ENCODE data around the gene CD7.

- TF ChIP-seq CTCF (IDR thresholded peaks at IDR 0.05) (no peak), POLR2A (IDR thresholded peaks at IDR 0.05) (no peak)
Measured at GRCh38 chr17:82322526-82323453, 5.4 kb upstream of the CD7 start.

Measured in thyroid gland (tissue), 4 donors.